Uterus (tissue), 4 donors: Measurements from ENCODE around the gene CLPTM1L. TPM values are rescaled to one million over a fixed set of nuclear protein-coding genes. Genes with fewer than 3 reads are reported as not detected.
"Not testable (repeated sequence)": the region's sequence is repeated elsewhere in the genome, so short reads cannot be mapped to it uniquely, and the experiment has no call there.

Experiments used
- DNase-seq, 2 donors: peaks; one replicate each; pipeline ENCODE4 v3.0.0-alpha.2; 2019 to 2020
- H3K27ac ChIP-seq, 2 donors: fragments of 200-600 bp; sonication (generic); 1 replicate in 1 of 2; 2 replicates in 1 of 2; pipeline ENCODE4 v1.5.1; 2016 to 2018
- H3K27me3 ChIP-seq, 2 donors: fragments of 200-600 bp; sonication (generic); one replicate each; pipeline ENCODE4 v1.5.1; 2018 to 2019; ENCODE audit warnings: control low read depth in 1 of 2
- H3K36me3 ChIP-seq, 2 donors: fragments of 200-600 bp; sonication (generic); one replicate each; pipeline ENCODE4 v1.5.1; 2019; ENCODE audit warnings: control low read depth in 1 of 2
- H3K4me1 ChIP-seq, 2 donors: fragments of 200-600 bp; sonication (generic); one replicate each; pipeline ENCODE4 v1.5.1; 2018 to 2019; ENCODE audit warnings: control low read depth in 1 of 2
- H3K4me3 ChIP-seq, 2 donors: fragments of 200-600 bp; sonication (generic); 1 replicate in 1 of 2; 2 replicates in 1 of 2; pipeline ENCODE4 v1.5.1; 2018 to 2019; ENCODE audit warnings: mild to moderate bottlenecking in 1 of 2
- H3K9me3 ChIP-seq, 2 donors: fragments of 200-600 bp; sonication (generic); one replicate each; pipeline ENCODE4 v1.5.1; 2019; ENCODE audit warnings: control low read depth in 1 of 2
- POLR2A ChIP-seq, 2 donors: fragments of 450-650 bp; IDR thresholded peaks; one replicate each; pipeline ENCODE4 v1.6.1; 2016; ENCODE audit warnings: antibody characterized with exemption in 2 of 2, mild to moderate bottlenecking in 1 of 2, moderate library complexity in 1 of 2
- intact Hi-C: fragments of 100-400 bp; cut with DNase I; formaldehyde crosslinking; loops from one replicate; pipeline ENCODE4 v1.15.1; 2023; ENCODE audit warnings: low total_unique reads
- total RNA-seq, 4 donors: library from RNA; depleted of rRNA in 3 of 4; stranded (reverse); fragments of >200 nt in 3 of 4; gene quantifications; one replicate each; pipeline versions ENCODE4 v1.1.0 to v1.2.4, GENCODE V29; 2014 to 2023
- TF ChIP-seq, protein P1 (sequence below), 4 experiments: fragments of 200-600 bp in 2 of 4; fragments of 450-650 bp in 2 of 4; sonication (generic) in 2 of 4; IDR thresholded peaks; one replicate each; pipeline ENCODE4 v1.5.1; 2016 to 2019; ENCODE audit warnings: antibody characterized with exemption in 4 of 4, mild to moderate bottlenecking in 2 of 4, moderate library complexity in 1 of 4
- donor health status: DM: yes; HTN: yes; CAD: no.

The CLPTM1L gene
- total RNA-seq, 4 donors from 2014 or later = 63.2 to 74.3 (median 71.1) TPM

DNA sequence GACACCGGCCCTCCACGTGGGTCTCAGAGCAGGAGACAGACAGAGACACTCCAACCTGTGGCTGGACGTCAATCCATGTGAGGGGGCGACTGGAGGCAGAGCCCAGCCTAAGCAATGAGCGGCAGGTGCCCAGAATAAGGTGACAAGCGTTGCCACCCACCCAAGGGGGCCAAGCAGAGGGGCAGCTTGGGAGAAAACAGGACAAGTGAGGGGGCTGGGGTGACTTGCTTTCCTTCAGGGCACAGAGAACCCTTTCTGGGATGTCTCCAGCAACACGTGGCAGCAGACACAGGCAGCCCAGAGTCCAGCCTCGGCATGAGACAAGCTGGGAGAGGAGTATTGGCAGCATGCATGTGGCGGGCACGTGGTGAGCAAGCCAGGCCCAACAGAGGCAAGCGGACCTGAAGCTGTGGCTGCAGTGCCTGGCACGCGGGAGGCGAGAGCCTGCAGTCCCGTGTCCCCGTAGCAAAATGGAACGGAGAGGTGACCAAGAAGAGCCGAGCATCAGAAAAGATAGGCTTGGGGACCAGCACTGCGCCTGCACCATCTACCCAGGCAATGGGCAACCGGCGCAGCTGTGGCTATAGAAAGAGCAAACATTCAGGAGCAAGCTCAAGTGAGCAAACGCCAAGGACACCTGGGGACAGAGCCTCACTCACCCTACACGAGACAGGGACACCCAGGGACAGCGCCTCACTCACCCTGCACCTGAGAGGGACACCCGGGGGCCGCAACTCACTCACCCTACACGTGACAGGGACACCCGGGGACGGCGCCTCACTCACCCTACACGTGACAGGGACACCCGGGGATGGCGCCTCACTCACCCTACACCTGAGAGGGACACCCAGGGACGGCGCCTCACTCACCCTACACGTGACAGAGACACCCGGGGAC is 56.2 kb downstream of the CLPTM1L start:
- Histone ChIP-seq H3K27ac (no peak overlapping the region), H3K4me3 (no peak overlapping the region), H3K36me3 (no peaks in the 10 kb centered on the region), H3K4me1 (no peaks in the 10 kb centered on the region), H3K27me3 (no peaks in the 10 kb centered on the region), H3K9me3 (no peaks in the 10 kb centered on the region)
- no peak for DNase-seq
- TF ChIP-seq POLR2A (IDR thresholded peaks at IDR 0.05) = no peak
- TF ChIP-seq, protein P1, sequence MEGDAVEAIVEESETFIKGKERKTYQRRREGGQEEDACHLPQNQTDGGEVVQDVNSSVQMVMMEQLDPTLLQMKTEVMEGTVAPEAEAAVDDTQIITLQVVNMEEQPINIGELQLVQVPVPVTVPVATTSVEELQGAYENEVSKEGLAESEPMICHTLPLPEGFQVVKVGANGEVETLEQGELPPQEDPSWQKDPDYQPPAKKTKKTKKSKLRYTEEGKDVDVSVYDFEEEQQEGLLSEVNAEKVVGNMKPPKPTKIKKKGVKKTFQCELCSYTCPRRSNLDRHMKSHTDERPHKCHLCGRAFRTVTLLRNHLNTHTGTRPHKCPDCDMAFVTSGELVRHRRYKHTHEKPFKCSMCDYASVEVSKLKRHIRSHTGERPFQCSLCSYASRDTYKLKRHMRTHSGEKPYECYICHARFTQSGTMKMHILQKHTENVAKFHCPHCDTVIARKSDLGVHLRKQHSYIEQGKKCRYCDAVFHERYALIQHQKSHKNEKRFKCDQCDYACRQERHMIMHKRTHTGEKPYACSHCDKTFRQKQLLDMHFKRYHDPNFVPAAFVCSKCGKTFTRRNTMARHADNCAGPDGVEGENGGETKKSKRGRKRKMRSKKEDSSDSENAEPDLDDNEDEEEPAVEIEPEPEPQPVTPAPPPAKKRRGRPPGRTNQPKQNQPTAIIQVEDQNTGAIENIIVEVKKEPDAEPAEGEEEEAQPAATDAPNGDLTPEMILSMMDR (IDR thresholded peaks at IDR 0.05) = no peak
- intact Hi-C loops = no loop called here

DNA sequence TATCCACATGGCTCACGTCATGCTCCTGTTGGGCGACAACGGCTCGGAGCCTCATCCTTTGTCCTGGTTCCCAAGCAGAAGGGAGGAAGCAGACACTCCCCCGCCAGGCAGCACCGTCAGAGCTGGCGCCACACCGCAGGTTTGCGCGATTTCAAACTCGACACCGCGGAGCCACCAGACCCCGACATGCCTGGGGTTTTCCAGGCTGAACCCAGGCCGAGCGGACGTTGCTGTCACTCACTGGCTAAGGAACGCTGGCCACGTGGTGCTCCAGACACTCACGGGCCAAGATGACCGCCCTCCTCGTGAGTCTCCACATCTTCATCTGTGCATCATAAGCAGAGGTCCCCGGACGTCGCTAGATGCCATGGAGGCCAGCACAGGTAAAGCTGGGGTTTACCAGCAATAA is 59.0 kb downstream of the CLPTM1L start:
- intact Hi-C loops = no loop called here
- DNase-seq = no peak
- Histone ChIP-seq H3K9me3 (no peaks in the 10 kb centered on the region), H3K36me3 (no peaks in the 10 kb centered on the region), H3K27ac (no peak overlapping the region), H3K4me3 (no peak overlapping the region), H3K4me1 (no peaks in the 10 kb centered on the region), H3K27me3 (no peaks in the 10 kb centered on the region)
- TF ChIP-seq POLR2A (IDR thresholded peaks at IDR 0.05) = no peak
- TF ChIP-seq, protein P1 (IDR thresholded peaks at IDR 0.05) = no peak

DNA sequence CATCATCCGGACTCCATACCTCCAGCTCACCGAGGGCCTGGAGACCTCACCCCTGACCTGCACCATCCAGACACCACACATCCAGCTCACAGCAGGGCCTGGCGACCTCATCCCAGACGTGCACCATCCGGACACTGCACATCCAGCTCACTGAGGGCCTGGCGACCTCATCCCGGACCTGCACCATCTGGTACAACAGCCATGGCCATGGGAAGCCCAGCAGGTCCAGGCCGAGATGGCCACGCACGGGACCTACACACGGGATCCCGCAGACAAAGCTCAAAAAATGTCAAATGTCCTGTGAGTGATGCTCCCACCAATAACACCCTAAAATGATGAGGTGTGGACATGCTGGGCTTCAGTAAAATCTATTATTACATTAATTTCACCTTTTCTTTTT is 59.8 kb downstream of the CLPTM1L start:
- no peak for DNase-seq
- no peaks in the 10 kb centered on the region for H3K36me3 ChIP-seq

GRCh38 chr5:1284336-1284970 is 60.4 kb downstream of the CLPTM1L start:
- DNase-seq, intact Hi-C loops, H3K27ac ChIP-seq: not testable (repeated sequence)

More for the DNA sequence above, 59.8 kb downstream of the CLPTM1L start:
- H3K27me3 ChIP-seq = no peaks in the 10 kb centered on the region
- no peak overlapping the region for H3K27ac ChIP-seq
- H3K4me1 ChIP-seq = no peaks in the 10 kb centered on the region
- intact Hi-C loops = no loop called here
- no peak for TF ChIP-seq POLR2A (IDR thresholded peaks at IDR 0.05)
- TF ChIP-seq, protein P1 (IDR thresholded peaks at IDR 0.05) = no peak
- H3K9me3 ChIP-seq = no peaks in the 10 kb centered on the region
- H3K4me3 ChIP-seq = no peak overlapping the region

DNA sequence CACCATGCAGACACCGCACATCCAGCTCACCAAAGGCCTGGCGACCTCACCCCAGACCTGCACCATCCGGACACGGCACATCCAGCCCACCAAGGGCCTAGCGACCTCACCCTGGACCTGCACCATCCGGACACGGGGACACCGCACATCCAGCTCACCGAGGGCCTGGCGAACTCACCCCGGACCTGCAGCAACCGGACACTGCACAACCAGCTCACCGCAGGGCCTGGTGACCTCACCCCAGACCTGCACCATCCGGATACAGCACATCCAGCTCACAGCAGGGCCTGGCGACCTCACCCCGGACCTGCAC is 61.2 kb downstream of the CLPTM1L start:
- H3K4me1 ChIP-seq, DNase-seq, H3K27me3 ChIP-seq, H3K9me3 ChIP-seq, H3K4me3 ChIP-seq, H3K27ac ChIP-seq, H3K36me3 ChIP-seq, intact Hi-C loops: not testable (repeated sequence)

More at GRCh38 chr5:1284336-1284970, 60.4 kb downstream of the CLPTM1L start:
- H3K9me3 ChIP-seq, H3K4me3 ChIP-seq, H3K27me3 ChIP-seq, H3K4me1 ChIP-seq, H3K36me3 ChIP-seq: not testable (repeated sequence)

- intact Hi-C loops = not testable (repeated sequence)
Observed at GRCh38 chr5:1282993-1283728, 61.7 kb downstream of the CLPTM1L start.

More at GRCh38 chr5:1282993-1283728, 61.7 kb downstream of the CLPTM1L start:
- H3K9me3 ChIP-seq, H3K27me3 ChIP-seq, H3K27ac ChIP-seq, H3K4me3 ChIP-seq, H3K4me1 ChIP-seq, DNase-seq, H3K36me3 ChIP-seq: not testable (repeated sequence)
